Mammary epithelial cell (primary cell): ENCODE measurements around the gene NLRP6.

Source experiments
- CTCF ChIP-seq, 2 donors: IDR thresholded peaks in 1 of 2; conservative IDR thresholded peaks in 1 of 2; 2 replicates each; pipeline ENCODE4 v1.5.1; 2011 to 2012; ENCODE audit warnings: inconsistent platforms in 2 of 2, low read length in 2 of 2, mild to moderate bottlenecking in 2 of 2, control low read depth in 1 of 2, low read depth in 1 of 2; ENCODE audit not compliant: insufficient read depth in 1 of 2; ENCODE audit errors: extremely low read depth in 1 of 2
- EZH2 ChIP-seq: IDR thresholded peaks from 2 replicates; pipeline ENCODE4 v1.6.1; 2012; ENCODE audit warnings: low read length, inconsistent platforms, borderline replicate concordance

- TF ChIP-seq EZH2 (no peak), CTCF (conservative IDR thresholded peaks at IDR 0.05 in 1 of 2, IDR thresholded peaks at IDR 0.05 in 1 of 2; ENCODE audit: extremely low read depth in 1 of 2, insufficient read depth in 1 of 2, low read depth in 1 of 2, low read length in 2 of 2) (no peak)
These were observed 6.9 kb upstream of the NLRP6 start for GRCh38 chr11:271319-271715.
